ENCODE data around the gene FXYD5.

GRCh38 chr19:35149463-35149862 lies 5.1 kb upstream of the FXYD5 start:
- TF ChIP-seq, protein P1, sequence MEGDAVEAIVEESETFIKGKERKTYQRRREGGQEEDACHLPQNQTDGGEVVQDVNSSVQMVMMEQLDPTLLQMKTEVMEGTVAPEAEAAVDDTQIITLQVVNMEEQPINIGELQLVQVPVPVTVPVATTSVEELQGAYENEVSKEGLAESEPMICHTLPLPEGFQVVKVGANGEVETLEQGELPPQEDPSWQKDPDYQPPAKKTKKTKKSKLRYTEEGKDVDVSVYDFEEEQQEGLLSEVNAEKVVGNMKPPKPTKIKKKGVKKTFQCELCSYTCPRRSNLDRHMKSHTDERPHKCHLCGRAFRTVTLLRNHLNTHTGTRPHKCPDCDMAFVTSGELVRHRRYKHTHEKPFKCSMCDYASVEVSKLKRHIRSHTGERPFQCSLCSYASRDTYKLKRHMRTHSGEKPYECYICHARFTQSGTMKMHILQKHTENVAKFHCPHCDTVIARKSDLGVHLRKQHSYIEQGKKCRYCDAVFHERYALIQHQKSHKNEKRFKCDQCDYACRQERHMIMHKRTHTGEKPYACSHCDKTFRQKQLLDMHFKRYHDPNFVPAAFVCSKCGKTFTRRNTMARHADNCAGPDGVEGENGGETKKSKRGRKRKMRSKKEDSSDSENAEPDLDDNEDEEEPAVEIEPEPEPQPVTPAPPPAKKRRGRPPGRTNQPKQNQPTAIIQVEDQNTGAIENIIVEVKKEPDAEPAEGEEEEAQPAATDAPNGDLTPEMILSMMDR (conservative IDR thresholded peaks at IDR 0.05; ENCODE audit: low read length), result no peak
- no peak for TF ChIP-seq EZH2phosphoT487 (IDR thresholded peaks at IDR 0.05; ENCODE audit: borderline replicate concordance)

Measured in Loucy (cell line).